GM12878 (cell line): Measurements from ENCODE around the gene LGI4. TPM values are rescaled to one million over a fixed set of nuclear protein-coding genes. Genes with fewer than 3 reads are reported as not detected.

Source experiments
- BACH1 ChIP-seq: fragments of 450-650 bp; IDR thresholded peaks from 2 replicates; pipeline ENCODE4 v1.6.1; 2017; ENCODE audit warnings: mild to moderate bottlenecking, borderline replicate concordance
- BMI1 ChIP-seq: fragments of 450-650 bp; IDR thresholded peaks from 2 replicates; pipeline ENCODE4 v1.6.1; 2016; ENCODE audit warnings: mild to moderate bottlenecking, moderate library complexity, borderline replicate concordance
- CBFB ChIP-seq: IDR thresholded peaks from 2 replicates; pipeline ENCODE4 v1.6.1; 2016; ENCODE audit warnings: antibody characterized with exemption, low read depth
- CBX5 ChIP-seq: sonication (generic); IDR thresholded peaks from 2 replicates; pipeline ENCODE4 v1.6.1; 2016; ENCODE audit warnings: low read depth, moderate library complexity, mild to moderate bottlenecking, inconsistent platforms
- CHD2 ChIP-seq: IDR thresholded peaks from 2 replicates; pipeline ENCODE4 v1.6.1; 2011; ENCODE audit warnings: low read depth, low read length, improper control_type of control experiment, borderline replicate concordance
- CREB1 ChIP-seq: IDR thresholded peaks from 2 replicates; pipeline ENCODE4 v1.6.1; 2012; ENCODE audit warnings: low read depth, mild to moderate bottlenecking, inconsistent platforms
- CTCF ChIP-seq, 3 experiments: IDR thresholded peaks in 2 of 3; conservative IDR thresholded peaks in 1 of 3; 2 replicates each; pipeline ENCODE4 v1.5.1; 2011; ENCODE audit warnings: low read depth in 3 of 3, low read length in 3 of 3, mild to moderate bottlenecking in 3 of 3, control low read depth in 2 of 3, moderate library complexity in 2 of 3, inconsistent platforms in 1 of 3, mixed read lengths in 1 of 3; ENCODE audit not compliant: control insufficient read depth in 2 of 3, insufficient read depth in 1 of 3; ENCODE audit errors: extremely low read depth in 1 of 3
- EP300 ChIP-seq, 2 experiments: fragments of 150-350 bp in 1 of 2; IDR thresholded peaks; 2 replicates each; pipeline ENCODE4 v1.6.1; 2011 to 2012; ENCODE audit warnings: low read depth in 2 of 2, low read length in 2 of 2, borderline replicate concordance in 1 of 2, improper control_type of control experiment in 1 of 2, inconsistent platforms in 1 of 2; ENCODE audit not compliant: control insufficient read depth in 1 of 2
- ESRRA ChIP-seq: IDR thresholded peaks from 2 replicates; pipeline ENCODE4 v1.6.1; 2012; ENCODE audit warnings: mild to moderate bottlenecking, low read length, improper control_type of control experiment
- GABPA ChIP-seq: IDR thresholded peaks from 2 replicates; pipeline ENCODE4 v1.6.1; 2014; ENCODE audit warnings: antibody characterized with exemption, low read depth, mild to moderate bottlenecking, inconsistent platforms
- HDAC2 ChIP-seq: fragments of 200-600 bp; sonication (generic); IDR thresholded peaks from 2 replicates; pipeline ENCODE4 v1.6.1; 2017
- IKZF1 ChIP-seq: fragments of 450-650 bp; conservative IDR thresholded peaks from 2 replicates; pipeline ENCODE4 v1.6.1; 2017; ENCODE audit warnings: antibody characterized with exemption, mild to moderate bottlenecking
- IKZF2 ChIP-seq, 2 experiments: fragments of 450-650 bp; IDR thresholded peaks; 2 replicates each; pipeline ENCODE4 v1.6.1; 2017; ENCODE audit warnings: mild to moderate bottlenecking in 2 of 2, moderate library complexity in 2 of 2
- KAT2A ChIP-seq: conservative IDR thresholded peaks from 2 replicates; pipeline ENCODE4 v1.6.1; 2011; ENCODE audit warnings: low read depth, low read length; ENCODE audit not compliant: control insufficient read depth
- MTA2 ChIP-seq: fragments of 450-650 bp; IDR thresholded peaks from 2 replicates; pipeline ENCODE4 v1.6.1; 2016; ENCODE audit warnings: low read depth, mild to moderate bottlenecking, moderate library complexity
- MTA3 ChIP-seq: IDR thresholded peaks from 2 replicates; pipeline ENCODE4 v1.6.1; 2012; ENCODE audit warnings: low read length, inconsistent platforms, borderline replicate concordance
- MXI1 ChIP-seq: fragments of 150-350 bp; IDR thresholded peaks from 2 replicates; pipeline ENCODE4 v1.6.1; 2011; ENCODE audit warnings: low read depth, mild to moderate bottlenecking, inconsistent platforms, low read length, improper control_type of control experiment
- PAX5 ChIP-seq: IDR thresholded peaks from 2 replicates; pipeline ENCODE4 v1.6.1; 2011; ENCODE audit warnings: low read depth, low read length, borderline replicate concordance
- SPI1 ChIP-seq: IDR thresholded peaks from 2 replicates; pipeline ENCODE4 v1.6.1; 2011; ENCODE audit warnings: low read depth, mild to moderate bottlenecking, low read length, moderate library complexity, borderline replicate concordance; ENCODE audit not compliant: insufficient read depth
- SRF ChIP-seq, 2 experiments: IDR thresholded peaks; 2 replicates each; pipeline ENCODE4 v1.6.1; 2011; ENCODE audit warnings: low read depth in 2 of 2, low read length in 2 of 2, mild to moderate bottlenecking in 1 of 2, moderate library complexity in 1 of 2
- TBL1XR1 ChIP-seq: IDR thresholded peaks from 2 replicates; pipeline ENCODE4 v1.6.1; 2012; ENCODE audit warnings: low read depth, low read length, improper control_type of control experiment
- TCF7 ChIP-seq: IDR thresholded peaks from 2 replicates; pipeline ENCODE4 v1.6.1; 2014; ENCODE audit warnings: antibody characterized with exemption, borderline replicate concordance
- YY1 ChIP-seq: IDR thresholded peaks from 2 replicates; pipeline ENCODE4 v1.6.1; 2011; ENCODE audit warnings: low read depth, mild to moderate bottlenecking, low read length
- ZNF207 ChIP-seq: fragments of 450-650 bp; IDR thresholded peaks from 2 replicates; pipeline ENCODE4 v1.6.1; 2014; ENCODE audit warnings: antibody characterized with exemption, mild to moderate bottlenecking, borderline replicate concordance
- ZNF274 ChIP-seq: IDR thresholded peaks from one replicate; pipeline ENCODE4 v1.8.0; 2011; ENCODE audit not compliant: insufficient read length, insufficient read depth
- polyA plus RNA-seq, 11 experiments: library from polyadenylated mRNA; depleted of rRNA in 4 of 11; unstranded in 6 of 11; stranded (reverse) in 5 of 11; fragments of >200 nt; fragmentation: Nextera tagmentation in 4 of 11; fragmentation: Illumina TruSeq in 1 of 11; extraction: Ambion mirVana in 4 of 11; extraction: Trizol in 1 of 11; gene quantifications; 1 replicate in 1 of 11; 2 replicates in 10 of 11; pipeline versions ENCODE4 v1.2.1 to v1.2.3, GENCODE V29; 2011 to 2016; ENCODE audit warnings: inconsistent platforms in 2 of 11, missing spikeins in 2 of 11, low read depth in 1 of 11
- total RNA-seq, 4 experiments: library from RNA; depleted of rRNA in 3 of 4; stranded (reverse); fragments of >200 nt in 3 of 4; fragmentation: Illumina TruSeq in 1 of 4; extraction: Trizol in 1 of 4; gene quantifications; 2 replicates each; pipeline versions ENCODE4 v1.2.1 to v1.2.3, GENCODE V29; 2013 to 2021
- TF ChIP-seq, protein P1 (sequence below): fragments of 450-650 bp; IDR thresholded peaks from 2 replicates; pipeline ENCODE4 v1.6.1; 2014; ENCODE audit warnings: mild to moderate bottlenecking

The LGI4 gene
- total and polyA plus RNA-seq, 10 of the 15 experiments (the other 5 are each of a cell fraction or from before 2014, with no cell fraction given): 0.11 TPM; not detected in 9

GRCh38 chr19:35124098-35125060 is 10.5 kb downstream of the LGI4 start (continued):
- TF ChIP-seq CTCF (IDR thresholded peaks at IDR 0.05 in 2 of 3, conservative IDR thresholded peaks at IDR 0.05 in 1 of 3; ENCODE audit: control insufficient read depth in 2 of 3, extremely low read depth in 1 of 3, insufficient read depth in 1 of 3, low read depth in 3 of 3, low read length in 3 of 3) (no peak), BMI1 (peak; percentile 49; the same call in 1 of the 2 replicates), IKZF2 (IDR thresholded peaks at IDR 0.05) (peak; percentile 63 to 73), MTA2 (0 out of 2 replicates have a peak, but pooled peaks have one; percentile 24), KAT2A (no peak), SPI1 (no peak), CBFB (no peak), CREB1 (no peak), EP300 (IDR thresholded peaks at IDR 0.05; ENCODE audit: borderline replicate concordance in 1 of 2, control insufficient read depth in 1 of 2, low read depth in 2 of 2, low read length in 2 of 2) (no peak), GABPA (no peak), HDAC2 (no peak), TCF7 (no peak), SRF (IDR thresholded peaks at IDR 0.05; ENCODE audit: low read depth in 2 of 2, low read length in 2 of 2) (peak in 1 of 2 experiments; percentile 72; a peak in 2 of 4 replicates), BACH1 (peak; percentile 70; the same call in 1 of the 2 replicates), CBX5 (no peak), ZNF274 (no peak), MTA3 (no peak), TBL1XR1 (no peak), CHD2 (no peak), PAX5 (0 out of 2 replicates have a peak, but pooled peaks have one; percentile 11), ESRRA (no peak), MXI1 (no peak), YY1 (no peak), IKZF1 (peak; percentile 100), ZNF207 (no peak)
- TF ChIP-seq, protein P1, sequence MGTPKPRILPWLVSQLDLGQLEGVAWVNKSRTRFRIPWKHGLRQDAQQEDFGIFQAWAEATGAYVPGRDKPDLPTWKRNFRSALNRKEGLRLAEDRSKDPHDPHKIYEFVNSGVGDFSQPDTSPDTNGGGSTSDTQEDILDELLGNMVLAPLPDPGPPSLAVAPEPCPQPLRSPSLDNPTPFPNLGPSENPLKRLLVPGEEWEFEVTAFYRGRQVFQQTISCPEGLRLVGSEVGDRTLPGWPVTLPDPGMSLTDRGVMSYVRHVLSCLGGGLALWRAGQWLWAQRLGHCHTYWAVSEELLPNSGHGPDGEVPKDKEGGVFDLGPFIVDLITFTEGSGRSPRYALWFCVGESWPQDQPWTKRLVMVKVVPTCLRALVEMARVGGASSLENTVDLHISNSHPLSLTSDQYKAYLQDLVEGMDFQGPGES: no peak
